Suprapubic skin (tissue), 3 donors: ENCODE data around the gene SPRYD3.

Experiments used
- POLR2A ChIP-seq, 2 donors: fragments of 450-650 bp; IDR thresholded peaks; one replicate each; pipeline ENCODE4 v1.6.1; 2017; ENCODE audit warnings: antibody characterized with exemption in 2 of 2, mild to moderate bottlenecking in 2 of 2, moderate library complexity in 2 of 2
- TF ChIP-seq, protein P1 (sequence below), 2 donors: fragments of 200-600 bp in 1 of 2; fragments of 450-650 bp in 1 of 2; sonication (generic) in 1 of 2; IDR thresholded peaks; one replicate each; pipeline ENCODE4 v1.5.1; 2016 to 2019; ENCODE audit warnings: antibody characterized with exemption in 2 of 2, mild to moderate bottlenecking in 1 of 2, moderate library complexity in 1 of 2

DNA sequence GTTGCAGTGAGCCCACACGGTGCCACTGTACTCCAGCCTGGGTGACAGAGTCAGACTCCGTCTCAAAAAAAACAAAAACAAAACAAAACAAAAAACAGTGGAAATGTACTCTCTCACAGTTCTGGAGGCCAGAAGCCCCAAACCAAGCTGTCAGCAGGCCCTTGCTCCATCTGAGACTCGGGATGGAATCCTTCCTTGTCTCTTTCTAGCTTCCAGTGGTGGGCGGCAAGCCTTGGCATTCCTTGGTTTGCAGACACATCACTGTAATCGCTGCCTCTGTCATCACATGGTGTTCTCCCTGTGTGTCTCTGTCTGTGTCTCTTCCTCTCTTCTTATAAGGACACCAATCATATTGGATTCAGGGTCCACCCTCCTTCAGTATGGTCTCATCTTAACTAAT lies 22.9 kb downstream of the SPRYD3 start:
- TF ChIP-seq, protein P1, sequence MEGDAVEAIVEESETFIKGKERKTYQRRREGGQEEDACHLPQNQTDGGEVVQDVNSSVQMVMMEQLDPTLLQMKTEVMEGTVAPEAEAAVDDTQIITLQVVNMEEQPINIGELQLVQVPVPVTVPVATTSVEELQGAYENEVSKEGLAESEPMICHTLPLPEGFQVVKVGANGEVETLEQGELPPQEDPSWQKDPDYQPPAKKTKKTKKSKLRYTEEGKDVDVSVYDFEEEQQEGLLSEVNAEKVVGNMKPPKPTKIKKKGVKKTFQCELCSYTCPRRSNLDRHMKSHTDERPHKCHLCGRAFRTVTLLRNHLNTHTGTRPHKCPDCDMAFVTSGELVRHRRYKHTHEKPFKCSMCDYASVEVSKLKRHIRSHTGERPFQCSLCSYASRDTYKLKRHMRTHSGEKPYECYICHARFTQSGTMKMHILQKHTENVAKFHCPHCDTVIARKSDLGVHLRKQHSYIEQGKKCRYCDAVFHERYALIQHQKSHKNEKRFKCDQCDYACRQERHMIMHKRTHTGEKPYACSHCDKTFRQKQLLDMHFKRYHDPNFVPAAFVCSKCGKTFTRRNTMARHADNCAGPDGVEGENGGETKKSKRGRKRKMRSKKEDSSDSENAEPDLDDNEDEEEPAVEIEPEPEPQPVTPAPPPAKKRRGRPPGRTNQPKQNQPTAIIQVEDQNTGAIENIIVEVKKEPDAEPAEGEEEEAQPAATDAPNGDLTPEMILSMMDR (IDR thresholded peaks at IDR 0.05): no peak
- TF ChIP-seq POLR2A (IDR thresholded peaks at IDR 0.05): no peak
